ENCODE data around the gene ICE2.

DNA sequence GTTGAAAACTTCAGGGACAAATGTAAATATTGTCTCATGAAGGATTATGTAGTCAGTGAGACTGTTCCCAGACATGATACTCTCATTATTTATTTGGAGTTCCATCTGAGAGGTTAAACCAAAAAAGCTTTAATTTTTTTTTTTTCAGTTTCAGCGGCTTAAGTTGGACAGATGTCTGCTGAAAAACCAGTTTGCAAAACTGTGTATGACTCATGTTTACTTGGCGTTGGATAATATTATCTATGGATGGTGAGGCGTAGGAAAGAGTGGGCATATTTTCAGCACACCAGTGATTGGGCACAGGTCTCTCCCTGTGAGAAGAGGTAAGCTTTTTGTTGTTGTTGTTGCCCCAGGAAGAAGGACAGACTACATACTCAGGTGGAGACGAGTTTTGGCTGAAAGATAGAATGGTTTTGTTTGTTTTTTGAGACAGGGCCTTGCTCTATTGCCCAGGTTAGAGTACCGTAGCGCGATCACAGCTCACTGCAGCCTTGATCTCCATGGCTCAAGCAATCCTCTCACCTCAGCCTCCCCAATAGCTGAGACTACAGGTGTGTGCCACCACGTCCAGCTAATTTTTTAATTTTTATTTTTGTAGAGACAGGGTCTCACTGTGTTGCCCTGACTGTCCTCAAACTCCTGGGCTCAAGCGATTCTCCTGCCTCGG lies 64.8 kb downstream of the ICE2 start:
- TF ChIP-seq, protein P1, sequence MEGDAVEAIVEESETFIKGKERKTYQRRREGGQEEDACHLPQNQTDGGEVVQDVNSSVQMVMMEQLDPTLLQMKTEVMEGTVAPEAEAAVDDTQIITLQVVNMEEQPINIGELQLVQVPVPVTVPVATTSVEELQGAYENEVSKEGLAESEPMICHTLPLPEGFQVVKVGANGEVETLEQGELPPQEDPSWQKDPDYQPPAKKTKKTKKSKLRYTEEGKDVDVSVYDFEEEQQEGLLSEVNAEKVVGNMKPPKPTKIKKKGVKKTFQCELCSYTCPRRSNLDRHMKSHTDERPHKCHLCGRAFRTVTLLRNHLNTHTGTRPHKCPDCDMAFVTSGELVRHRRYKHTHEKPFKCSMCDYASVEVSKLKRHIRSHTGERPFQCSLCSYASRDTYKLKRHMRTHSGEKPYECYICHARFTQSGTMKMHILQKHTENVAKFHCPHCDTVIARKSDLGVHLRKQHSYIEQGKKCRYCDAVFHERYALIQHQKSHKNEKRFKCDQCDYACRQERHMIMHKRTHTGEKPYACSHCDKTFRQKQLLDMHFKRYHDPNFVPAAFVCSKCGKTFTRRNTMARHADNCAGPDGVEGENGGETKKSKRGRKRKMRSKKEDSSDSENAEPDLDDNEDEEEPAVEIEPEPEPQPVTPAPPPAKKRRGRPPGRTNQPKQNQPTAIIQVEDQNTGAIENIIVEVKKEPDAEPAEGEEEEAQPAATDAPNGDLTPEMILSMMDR (IDR thresholded peaks at IDR 0.05), result no peak
- no peak for TF ChIP-seq POLR2A (IDR thresholded peaks at IDR 0.05)
